ENCODE data around the gene CARNS1. TPM values are rescaled to one million over a fixed set of nuclear protein-coding genes. Genes with fewer than 3 reads are reported as not detected.
A peak's percentile ranks its signal among the peaks of the same experiment; 100 is the strongest.

The CARNS1 gene
- total RNA-seq, 8 experiments from 2014 or later: 0.16 to 2.1 (median 0.67) TPM

DNA sequence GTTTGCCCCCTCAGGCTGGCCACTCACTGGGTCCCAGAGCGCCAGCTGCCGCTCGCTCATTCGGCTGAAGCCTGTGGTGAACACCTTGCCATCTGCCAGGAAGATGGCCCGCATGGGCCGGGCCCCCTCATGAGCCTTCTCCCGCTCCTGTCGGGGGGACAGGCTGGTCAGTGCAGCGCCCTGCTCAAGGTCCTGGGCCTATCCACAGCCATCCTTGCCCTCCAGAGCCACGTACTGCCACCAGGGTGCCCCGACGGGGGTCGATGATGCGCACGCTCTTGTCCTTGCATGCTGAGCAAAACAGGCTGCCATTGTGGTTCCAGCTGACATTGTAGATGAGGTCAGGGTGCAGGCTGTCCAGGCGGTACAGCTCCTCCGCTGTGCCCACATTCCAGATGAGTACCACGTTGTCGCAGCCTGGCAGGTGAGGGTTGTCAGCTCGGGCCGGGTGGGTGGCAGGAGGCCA, 25.7 kb downstream of the CARNS1 start:
- peaks cover 0 to 6% of the 10 kb centered on the region in 2 donors for H3K4me1 ChIP-seq (replicated peaks in 1 of 2)
- no peak for ATAC-seq (replicated peaks in 6 of 8)
- no peak overlapping the region for H3K4me3 ChIP-seq
- in situ Hi-C loops (cut with MboI; ENCODE audit: low pct_unique_long_range_greater_than_20kb in 2 of 9, low sequenced_read_pairs in 9 of 9, unreplicated experiment in 9 of 9): no loop called here
- H3K27ac ChIP-seq: no peak overlapping the region
- 77 to 100% (median 94%) methylated on average over 3 to 8 of the region's 21 CpGs; no CpG with 5 or more reads in 7 of the 10 experiments for WGBS, 10 experiments

DNA sequence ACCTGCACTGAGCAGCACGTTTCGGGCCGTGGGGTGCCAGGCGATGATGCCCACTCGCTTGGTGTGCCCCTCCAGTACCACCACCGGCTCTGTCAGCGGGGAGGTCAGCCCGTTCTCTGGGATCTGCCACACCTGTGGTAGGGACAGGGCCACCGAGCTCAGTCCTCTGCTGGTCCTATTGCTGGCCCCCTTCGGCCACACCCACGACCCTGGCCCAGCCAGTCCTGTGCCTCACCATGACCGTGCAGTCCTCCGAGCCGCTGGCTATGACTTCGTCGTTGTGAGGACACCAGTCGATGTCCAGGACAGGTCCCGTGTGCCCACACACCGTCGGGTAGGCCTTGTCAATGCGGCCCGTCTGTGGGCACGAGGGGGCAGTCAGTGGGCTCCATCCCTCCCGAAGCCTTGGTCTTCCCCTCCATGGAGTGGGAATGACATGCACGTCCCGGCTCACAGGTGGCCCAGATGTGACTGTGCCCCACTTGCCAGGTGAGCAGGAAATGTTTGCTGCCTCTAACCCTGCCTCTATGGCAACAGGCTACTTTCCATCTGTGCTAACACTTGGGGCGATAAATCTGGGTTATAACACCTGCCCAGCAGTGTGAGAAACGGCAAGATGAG, 26.4 kb downstream of the CARNS1 start:
- no peak overlapping the region for H3K4me3 ChIP-seq
- in situ Hi-C loops (cut with MboI; ENCODE audit: low pct_unique_long_range_greater_than_20kb in 2 of 9, low sequenced_read_pairs in 9 of 9, unreplicated experiment in 9 of 9): no loop called here
- no peak overlapping the region for H3K27ac ChIP-seq
- ATAC-seq (replicated peaks in 6 of 8): no peak
- peaks cover 0 to 6% of the 10 kb centered on the region in 2 donors for H3K4me1 ChIP-seq (replicated peaks in 1 of 2)
- 40 to 100% (median 100%) methylated on average over 1 to 12 of the region's 28 CpGs; no CpG with 5 or more reads in 5 of the 10 experiments for WGBS, 10 experiments

DNA sequence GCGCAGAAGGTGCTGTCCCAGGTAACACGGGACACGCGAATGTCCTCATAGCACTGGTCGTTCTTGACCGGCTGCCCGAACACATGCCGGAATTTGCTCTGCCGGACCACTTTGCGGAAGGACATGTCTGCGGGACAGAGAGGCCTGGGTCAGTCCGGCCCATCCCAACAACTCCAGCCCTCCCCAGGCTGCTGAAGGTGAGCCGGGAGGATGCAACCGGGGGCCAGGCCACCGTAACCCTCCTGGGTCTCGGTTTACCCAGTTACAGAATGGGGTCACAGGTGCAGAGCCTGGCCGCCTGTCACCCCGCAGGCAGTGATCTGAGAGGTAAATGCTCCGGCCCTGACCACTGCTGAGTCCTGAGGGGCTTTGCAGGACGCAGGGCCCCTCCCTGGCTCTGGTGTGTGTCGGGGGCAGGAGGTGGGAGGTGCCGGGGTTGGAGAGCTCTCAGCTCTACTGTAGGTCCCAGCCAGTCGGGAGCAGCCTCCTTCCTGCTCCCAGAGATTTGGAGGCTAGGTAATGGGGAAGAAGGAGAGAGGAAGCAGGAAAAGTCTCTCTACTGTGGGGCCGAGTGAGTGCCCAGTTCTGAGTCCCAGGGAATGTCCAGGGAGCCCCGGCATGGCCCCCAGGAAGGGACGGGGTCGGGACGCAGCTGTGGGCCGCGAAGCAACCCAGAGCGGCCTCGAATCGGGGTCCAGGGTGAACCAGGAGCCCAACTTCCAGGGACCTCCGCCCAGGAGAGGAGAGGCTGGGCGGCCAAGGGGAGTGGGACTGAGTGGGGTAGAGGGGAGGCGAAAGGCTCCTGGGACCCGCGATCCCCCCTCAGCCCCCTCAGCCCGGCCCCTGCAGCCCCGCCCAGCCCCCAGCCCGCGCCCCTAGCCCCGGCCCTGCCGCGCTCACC, 27.3 kb downstream of the CARNS1 start:
- 0 to 85% (median 0%) methylated on average over 1 to 4 of the region's 45 CpGs; no CpG with 5 or more reads in 5 of the 10 experiments for WGBS, 10 experiments
- in situ Hi-C loops (cut with MboI; ENCODE audit: low pct_unique_long_range_greater_than_20kb in 2 of 9, low sequenced_read_pairs in 9 of 9, unreplicated experiment in 9 of 9): no loop called here
- peak overlapping the region; percentile 72 to 80 for H3K27ac ChIP-seq

DNA sequence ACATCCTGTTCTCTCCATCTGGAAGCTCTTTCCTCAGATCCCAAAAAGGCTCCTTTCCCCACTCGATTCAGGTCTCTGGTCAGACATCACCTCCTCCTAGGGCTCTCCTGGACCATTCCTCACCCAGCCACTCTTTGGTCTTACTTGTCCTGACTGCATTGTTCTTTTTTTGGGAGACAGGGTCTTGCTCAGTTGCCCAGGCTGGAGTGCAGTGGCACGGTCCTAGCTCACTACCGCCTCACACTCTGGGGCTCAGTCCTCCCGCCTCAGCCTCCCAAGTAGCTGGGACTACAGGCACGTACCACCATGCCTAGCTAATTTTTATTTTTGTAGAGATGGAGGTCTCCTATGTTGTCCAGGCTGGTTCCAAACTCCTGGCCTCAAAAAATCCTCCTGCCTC, 30.0 kb downstream of the CARNS1 start:
- Histone ChIP-seq H3K4me1 (replicated peaks in 1 of 2) (peaks cover 0 to 6% of the 10 kb centered on the region in 2 donors), H3K4me3 (no peak overlapping the region), H3K27ac (no peak overlapping the region)
- in situ Hi-C loops (cut with MboI; ENCODE audit: low pct_unique_long_range_greater_than_20kb in 2 of 9, low sequenced_read_pairs in 9 of 9, unreplicated experiment in 9 of 9): no loop called here
- no peak for ATAC-seq (replicated peaks in 6 of 8)
- 50 to 100% (median 66%) methylated on average over 1 to 4 of the region's 5 CpGs; no CpG with 5 or more reads in 4 of the 10 experiments for WGBS, 10 experiments

More for the DNA sequence above, 27.3 kb downstream of the CARNS1 start:
- Histone ChIP-seq H3K4me3 (peak overlapping the region; percentile 50 to 99 (median 91)), H3K4me1 (replicated peaks in 1 of 2) (peaks cover 0 to 6% of the 10 kb centered on the region in 2 donors)
- ATAC-seq (replicated peaks in 6 of 8): peak; percentile 15 to 61 (median 54)

DNA sequence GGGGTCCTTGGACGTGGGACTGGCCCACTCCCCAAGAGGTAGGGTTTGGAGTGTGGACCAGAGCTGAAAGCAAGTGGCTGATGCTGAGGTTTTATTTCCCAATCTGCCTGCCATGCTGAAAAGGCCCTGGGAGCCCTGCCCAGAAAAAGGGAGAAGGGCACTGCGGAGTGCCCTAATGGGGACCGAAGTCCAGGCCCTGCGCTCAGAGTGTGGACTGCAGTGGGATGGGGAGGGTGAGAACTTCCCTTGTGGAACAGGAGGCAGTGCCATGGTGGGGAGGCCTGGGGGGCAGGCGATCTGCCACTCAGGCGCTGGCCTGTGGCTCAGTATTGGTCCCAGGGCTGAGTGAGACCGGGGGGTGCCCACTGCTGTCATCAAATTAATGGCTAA, 32.7 kb downstream of the CARNS1 start:
- whole genome bisulfite sequencing, 10 experiments: 93 to 100% (median 100%) methylated on average over 1 to 3 of the region's 7 CpGs; no CpG with 5 or more reads in 5 of the 10 experiments
- Histone ChIP-seq H3K4me1 (replicated peaks in 1 of 2) (no peaks in the 10 kb centered on the region), H3K4me3 (no peak overlapping the region), H3K27ac (no peak overlapping the region)
- ATAC-seq (replicated peaks in 6 of 8): no peak
- in situ Hi-C loops (cut with MboI; ENCODE audit: low pct_unique_long_range_greater_than_20kb in 2 of 9, low sequenced_read_pairs in 9 of 9, unreplicated experiment in 9 of 9): no loop called here

DNA sequence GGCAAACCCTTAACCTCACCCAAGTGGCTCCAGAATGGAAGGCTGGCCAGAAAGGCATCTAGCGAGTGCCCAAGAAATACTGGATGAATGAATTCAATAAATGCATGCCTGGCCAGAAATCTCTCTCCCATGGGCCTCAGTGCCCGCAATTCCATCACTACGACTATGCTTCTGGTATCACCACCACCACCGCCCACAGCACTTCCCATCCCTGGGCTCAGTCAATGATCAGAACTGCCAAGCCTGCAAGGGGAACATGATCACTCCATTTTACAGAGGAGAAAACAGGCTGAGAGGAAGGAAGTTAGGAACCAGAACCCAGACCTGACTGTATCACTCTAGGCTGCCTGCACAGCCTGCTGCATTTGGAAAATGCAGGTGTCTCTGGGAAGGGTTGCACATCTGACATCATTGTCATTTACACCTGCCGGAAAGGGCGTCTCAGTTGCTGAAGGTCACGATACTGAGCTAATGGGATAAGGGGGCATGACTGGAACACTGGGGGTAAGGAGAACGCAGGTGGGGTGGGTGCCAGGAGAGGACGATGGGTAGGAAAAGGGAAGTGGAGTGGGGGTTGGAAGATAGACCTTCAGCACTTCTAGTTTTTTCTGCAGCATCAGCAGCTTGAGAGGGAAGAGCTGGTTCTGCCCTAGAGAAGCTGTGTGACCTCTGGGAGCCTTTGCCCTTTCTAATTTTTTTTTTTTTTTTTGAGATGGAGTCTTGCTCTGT, 33.8 kb downstream of the CARNS1 start:
- in situ Hi-C loops (cut with MboI; ENCODE audit: low pct_unique_long_range_greater_than_20kb in 2 of 9, low sequenced_read_pairs in 9 of 9, unreplicated experiment in 9 of 9): no loop called here
- ATAC-seq (replicated peaks in 6 of 8): no peak
- Histone ChIP-seq H3K4me3 (no peak overlapping the region), H3K27ac (no peak overlapping the region), H3K4me1 (replicated peaks in 1 of 2) (no peaks in the 10 kb centered on the region)
- 50 to 100% (median 93%) methylated on average over 1 to 7 of the region's 9 CpGs; no CpG with 5 or more reads in 2 of the 10 experiments for WGBS, 10 experiments

DNA sequence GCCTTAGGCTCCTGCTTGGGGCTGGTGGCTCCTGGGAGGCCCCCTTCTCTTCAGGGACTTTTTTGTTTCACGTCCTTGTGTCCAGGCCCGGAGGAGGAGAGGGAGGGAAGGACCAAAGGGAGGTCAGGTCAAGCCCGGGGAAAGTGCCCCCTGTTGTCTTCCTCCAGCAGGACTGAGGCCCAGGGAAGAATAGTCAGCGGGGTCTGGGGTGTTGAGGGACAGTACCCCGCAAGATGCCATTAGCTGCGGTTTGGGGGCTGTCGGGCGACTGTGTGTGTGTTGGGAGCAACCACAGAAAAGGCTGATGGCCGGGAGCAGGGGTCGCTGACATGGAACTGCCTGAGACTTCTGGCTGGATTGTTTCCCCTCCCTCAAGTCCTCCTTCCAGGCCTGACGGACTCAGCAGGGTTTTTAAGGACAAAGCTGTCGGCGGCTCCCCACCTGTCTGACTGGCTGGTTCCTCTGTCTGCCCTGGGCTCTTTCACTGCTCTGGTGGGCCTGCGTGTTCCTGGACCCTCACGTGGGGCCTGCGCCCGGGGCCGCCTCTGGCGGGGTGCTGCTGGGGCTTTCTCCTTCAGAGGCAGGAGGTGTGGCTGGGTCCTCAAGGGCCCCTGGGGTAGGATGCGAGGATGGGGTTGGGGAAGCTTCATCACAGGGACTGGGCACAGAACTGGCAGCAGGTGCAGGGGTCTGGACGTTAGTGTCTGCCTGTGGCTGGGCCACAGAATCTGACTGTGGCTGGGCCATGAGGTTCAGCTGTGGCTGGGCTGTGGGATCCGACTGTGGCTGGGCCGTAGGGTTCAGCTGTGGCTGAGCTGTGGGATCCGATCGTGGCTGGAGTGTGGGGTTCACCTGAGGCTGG, 35.5 kb downstream of the CARNS1 start:
- H3K4me1 ChIP-seq (replicated peaks in 1 of 2): peaks cover 0 to under 1% of the 10 kb centered on the region in 2 donors
- H3K4me3 ChIP-seq: no peak overlapping the region
- in situ Hi-C loops (cut with MboI; ENCODE audit: low pct_unique_long_range_greater_than_20kb in 2 of 9, low sequenced_read_pairs in 9 of 9, unreplicated experiment in 9 of 9): no loop called here
- H3K27ac ChIP-seq: no peak overlapping the region
- 30 to 73% (median 50%) methylated on average over 1 to 11 of the region's 25 CpGs; no CpG with 5 or more reads in 5 of the 10 experiments for WGBS, 10 experiments
- no peak for ATAC-seq (replicated peaks in 6 of 8)

DNA sequence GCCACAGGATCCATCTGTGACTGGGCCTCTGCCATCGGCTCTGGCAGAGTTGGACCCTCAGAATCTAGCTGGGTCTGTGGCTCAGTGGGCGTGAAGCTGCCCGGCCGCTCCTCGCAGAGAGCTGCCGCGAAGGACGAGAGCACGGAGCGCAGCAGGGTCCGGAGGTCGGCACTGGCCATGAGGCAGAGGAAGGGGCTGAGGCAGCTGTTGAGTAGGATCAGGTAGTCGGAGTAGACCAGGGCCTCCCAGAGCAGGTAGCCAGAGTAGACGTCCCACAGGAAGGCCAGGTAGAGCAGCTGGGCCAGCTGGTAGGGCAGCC, 36.1 kb downstream of the CARNS1 start:
- WGBS, 10 experiments: 70 to 100% (median 100%) methylated on average over 1 to 2 of the region's 14 CpGs; no CpG with 5 or more reads in 7 of the 10 experiments
- Histone ChIP-seq H3K27ac (no peak overlapping the region), H3K4me1 (replicated peaks in 1 of 2) (peaks cover 0 to 6% of the 10 kb centered on the region in 2 donors), H3K4me3 (no peak overlapping the region)
- in situ Hi-C loops (cut with MboI; ENCODE audit: low pct_unique_long_range_greater_than_20kb in 2 of 9, low sequenced_read_pairs in 9 of 9, unreplicated experiment in 9 of 9): no loop called here
- no peak for ATAC-seq (replicated peaks in 6 of 8)

DNA sequence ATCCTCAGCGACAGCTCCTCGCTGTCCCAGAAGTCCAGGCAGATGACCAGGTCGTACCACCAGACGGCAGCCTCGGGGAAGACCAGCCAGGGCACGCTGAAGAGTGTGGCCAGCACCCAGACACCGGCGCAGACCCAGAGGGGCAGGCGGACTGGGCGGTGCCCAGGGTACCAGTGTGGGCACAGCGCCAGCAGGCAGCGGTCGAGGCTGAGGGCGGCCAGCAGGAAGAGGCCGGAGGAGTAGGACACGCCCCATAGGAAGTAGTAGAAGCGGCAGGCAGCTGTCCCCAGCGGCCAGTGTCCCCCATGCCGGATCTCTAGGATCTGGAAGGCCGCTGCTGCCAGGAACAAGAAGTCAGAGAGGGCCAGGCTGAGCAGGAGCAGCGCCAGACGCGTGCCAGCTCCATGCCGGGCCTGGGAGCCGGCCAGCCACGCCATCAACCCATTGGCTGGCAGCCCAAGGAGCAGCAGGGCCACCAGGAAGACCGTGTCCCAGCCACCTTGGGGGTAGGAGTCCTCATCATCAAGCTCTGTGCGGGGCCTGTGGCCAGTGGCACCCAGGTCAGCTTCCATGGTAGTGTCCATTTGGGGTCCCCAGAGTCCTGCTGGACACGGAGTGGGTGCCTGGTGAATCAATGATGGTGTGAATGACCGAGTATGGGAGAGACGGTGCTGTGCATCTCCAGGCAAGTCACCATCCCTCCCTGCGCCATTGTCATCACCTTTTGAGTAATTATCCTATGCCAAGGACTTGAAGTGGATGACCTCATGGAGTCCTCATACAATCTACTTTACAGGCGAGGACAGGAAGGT, 36.9 kb downstream of the CARNS1 start, which contains the start of gene GPR152:
Gene GPR152, minus strand, starts transcription at position 589 of the 812 bp plus-strand sequence. Its CDS starts 5 bp downstream, at position 584.
- Histone ChIP-seq H3K4me1 (replicated peaks in 1 of 2) (peaks cover 0 to 6% of the 10 kb centered on the region in 2 donors), H3K27ac (no peak within 1 kb of the TSS), H3K4me3 (no peak within 1 kb of the TSS)
- ATAC-seq (replicated peaks in 6 of 8): no peak
- WGBS, 10 experiments: 50 to 100% (median 92%) methylated on average over 1 to 19 of the region's 33 CpGs; no CpG with 5 or more reads in 3 of the 10 experiments
- in situ Hi-C loops (cut with MboI; ENCODE audit: low pct_unique_long_range_greater_than_20kb in 2 of 9, low sequenced_read_pairs in 9 of 9, unreplicated experiment in 9 of 9): no loop called here

DNA sequence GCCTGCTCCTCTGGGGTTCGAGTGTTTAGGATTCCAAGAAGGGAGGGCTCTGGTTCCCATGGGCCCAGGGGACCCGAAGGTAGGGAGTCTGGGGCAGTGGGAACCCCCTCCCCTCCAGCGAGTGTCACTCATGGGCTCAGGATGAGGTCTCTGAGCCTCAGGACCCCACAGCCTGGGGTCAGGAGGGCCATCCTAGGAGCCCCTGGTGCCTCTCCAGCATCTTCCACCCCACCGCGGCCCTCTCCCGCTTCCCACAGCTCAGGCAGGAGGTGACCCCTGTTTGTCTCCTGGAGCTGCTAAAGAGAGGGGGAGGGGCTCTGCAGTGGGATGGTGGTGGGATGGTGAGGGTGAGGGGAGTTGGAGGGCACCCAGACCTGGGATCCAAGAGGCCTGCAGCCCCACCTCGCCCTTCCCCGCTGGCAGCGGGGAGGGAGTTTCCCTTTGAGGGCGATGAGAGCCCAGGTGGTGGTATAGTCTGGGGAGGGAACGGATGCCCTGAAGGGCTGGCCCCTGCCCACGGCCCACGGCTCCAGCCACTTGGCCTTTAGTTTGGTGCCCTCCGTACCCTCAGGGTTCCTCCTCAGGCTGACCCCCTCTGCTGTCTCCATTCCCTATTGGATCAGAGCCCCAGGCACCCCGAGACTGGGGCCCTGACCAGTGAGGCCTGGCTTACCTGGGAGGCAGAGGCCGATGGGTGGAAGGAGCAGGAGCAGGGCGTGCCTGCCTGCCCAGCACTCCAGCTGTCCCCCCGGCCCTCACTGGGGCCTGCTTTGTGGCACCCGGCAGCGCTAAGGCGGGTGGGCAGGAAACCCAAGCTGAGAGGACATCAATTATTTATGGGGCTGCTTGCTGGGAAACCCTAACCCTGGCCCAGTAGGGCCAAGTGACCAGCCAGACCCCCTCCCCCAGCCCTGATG, 38.6 kb downstream of the CARNS1 start:
- in situ Hi-C loops (cut with MboI; ENCODE audit: low pct_unique_long_range_greater_than_20kb in 2 of 9, low sequenced_read_pairs in 9 of 9, unreplicated experiment in 9 of 9): no loop called here
- WGBS, 10 experiments: 60 to 87% (median 83%) methylated on average over 1 to 3 of the region's 21 CpGs; no CpG with 5 or more reads in 7 of the 10 experiments
- peaks cover 0 to 6% of the 10 kb centered on the region in 2 donors for H3K4me1 ChIP-seq (replicated peaks in 1 of 2)
- H3K27ac ChIP-seq: no peak overlapping the region
- no peak overlapping the region for H3K4me3 ChIP-seq
- no peak for ATAC-seq (replicated peaks in 6 of 8)

DNA sequence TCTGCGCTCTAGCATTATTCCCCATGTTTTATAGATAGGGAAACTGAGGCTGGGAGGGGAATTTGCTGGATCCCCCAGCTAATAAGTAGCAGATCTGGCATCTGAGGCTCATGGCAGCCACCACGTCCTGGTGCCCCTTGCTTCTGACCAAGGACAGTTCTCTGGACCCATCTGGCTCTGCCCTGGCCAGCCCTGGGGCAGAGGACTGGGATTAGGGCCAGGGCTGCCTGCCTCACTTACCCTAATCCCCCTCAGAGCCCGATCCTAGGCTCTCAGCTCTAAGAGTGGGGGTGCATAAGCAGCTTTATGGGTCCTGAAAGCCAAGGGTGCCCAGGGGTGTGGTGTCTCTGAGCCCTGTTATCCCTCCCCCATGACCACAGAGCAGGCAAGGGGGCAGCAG, 39.6 kb downstream of the CARNS1 start, which contains the start of gene CABP4:
Gene CABP4, plus strand, starts transcription at position 301 of the 400 bp plus-strand sequence. Its CDS starts 70 bp downstream, at position 371.
- no peak for ATAC-seq (replicated peaks in 6 of 8)
- peaks cover 0 to 6% of the 10 kb centered on the region in 2 donors for H3K4me1 ChIP-seq (replicated peaks in 1 of 2)
- H3K4me3 ChIP-seq: no peak within 1 kb of the TSS
- 60 to 71% methylated on average over 1 of the region's 3 CpGs; no CpG with 5 or more reads in 8 of the 10 experiments for WGBS, 10 experiments
- H3K27ac ChIP-seq: no peak within 1 kb of the TSS
- in situ Hi-C loops (cut with MboI; ENCODE audit: low pct_unique_long_range_greater_than_20kb in 2 of 9, low sequenced_read_pairs in 9 of 9, unreplicated experiment in 9 of 9): no loop called here
